WTC11 (cell line): ENCODE measurements around the gene ITPR1.

ENCODE experiments used
- ATF1 ChIP-seq: sonication (generic); formaldehyde crosslinking; IDR thresholded peaks from 2 replicates; pipeline ENCODE4 v1.8.1; 2023; ENCODE audit warnings: mild to moderate bottlenecking, moderate library complexity, missing genetic modification reagents
- TF ChIP-seq, protein P1 (sequence below): fragments of 200-600 bp; IDR thresholded peaks from 2 replicates; pipeline ENCODE4 v1.8.0; 2022; ENCODE audit warnings: antibody characterized with exemption
- TF ChIP-seq, protein P2 (sequence below): sonication (generic); formaldehyde crosslinking; IDR thresholded peaks from 2 replicates; pipeline ENCODE4 v1.8.1; 2023; ENCODE audit warnings: mild to moderate bottlenecking, moderate library complexity, missing genetic modification reagents

- TF ChIP-seq, protein P1, sequence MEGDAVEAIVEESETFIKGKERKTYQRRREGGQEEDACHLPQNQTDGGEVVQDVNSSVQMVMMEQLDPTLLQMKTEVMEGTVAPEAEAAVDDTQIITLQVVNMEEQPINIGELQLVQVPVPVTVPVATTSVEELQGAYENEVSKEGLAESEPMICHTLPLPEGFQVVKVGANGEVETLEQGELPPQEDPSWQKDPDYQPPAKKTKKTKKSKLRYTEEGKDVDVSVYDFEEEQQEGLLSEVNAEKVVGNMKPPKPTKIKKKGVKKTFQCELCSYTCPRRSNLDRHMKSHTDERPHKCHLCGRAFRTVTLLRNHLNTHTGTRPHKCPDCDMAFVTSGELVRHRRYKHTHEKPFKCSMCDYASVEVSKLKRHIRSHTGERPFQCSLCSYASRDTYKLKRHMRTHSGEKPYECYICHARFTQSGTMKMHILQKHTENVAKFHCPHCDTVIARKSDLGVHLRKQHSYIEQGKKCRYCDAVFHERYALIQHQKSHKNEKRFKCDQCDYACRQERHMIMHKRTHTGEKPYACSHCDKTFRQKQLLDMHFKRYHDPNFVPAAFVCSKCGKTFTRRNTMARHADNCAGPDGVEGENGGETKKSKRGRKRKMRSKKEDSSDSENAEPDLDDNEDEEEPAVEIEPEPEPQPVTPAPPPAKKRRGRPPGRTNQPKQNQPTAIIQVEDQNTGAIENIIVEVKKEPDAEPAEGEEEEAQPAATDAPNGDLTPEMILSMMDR = no peak
- no peak for TF ChIP-seq ATF1
- TF ChIP-seq, protein P2, sequence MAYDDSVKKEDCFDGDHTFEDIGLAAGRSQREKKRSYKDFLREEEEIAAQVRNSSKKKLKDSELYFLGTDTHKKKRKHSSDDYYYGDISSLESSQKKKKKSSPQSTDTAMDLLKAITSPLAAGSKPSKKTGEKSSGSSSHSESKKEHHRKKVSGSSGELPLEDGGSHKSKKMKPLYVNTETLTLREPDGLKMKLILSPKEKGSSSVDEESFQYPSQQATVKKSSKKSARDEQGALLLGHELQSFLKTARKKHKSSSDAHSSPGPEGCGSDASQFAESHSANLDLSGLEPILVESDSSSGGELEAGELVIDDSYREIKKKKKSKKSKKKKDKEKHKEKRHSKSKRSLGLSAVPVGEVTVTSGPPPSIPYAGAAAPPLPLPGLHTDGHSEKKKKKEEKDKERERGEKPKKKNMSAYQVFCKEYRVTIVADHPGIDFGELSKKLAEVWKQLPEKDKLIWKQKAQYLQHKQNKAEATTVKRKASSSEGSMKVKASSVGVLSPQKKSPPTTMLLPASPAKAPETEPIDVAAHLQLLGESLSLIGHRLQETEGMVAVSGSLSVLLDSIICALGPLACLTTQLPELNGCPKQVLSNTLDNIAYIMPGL (CRISPR knock-in tag) = no peak
Measured at GRCh38 chr3:4571690-4572334, 78.7 kb downstream of the ITPR1 start.
